ENCODE results near the gene CD24.
"Not testable (repeated sequence)": the region's sequence is repeated elsewhere in the genome, so short reads cannot be mapped to it uniquely, and the experiment has no call there.

DNA sequence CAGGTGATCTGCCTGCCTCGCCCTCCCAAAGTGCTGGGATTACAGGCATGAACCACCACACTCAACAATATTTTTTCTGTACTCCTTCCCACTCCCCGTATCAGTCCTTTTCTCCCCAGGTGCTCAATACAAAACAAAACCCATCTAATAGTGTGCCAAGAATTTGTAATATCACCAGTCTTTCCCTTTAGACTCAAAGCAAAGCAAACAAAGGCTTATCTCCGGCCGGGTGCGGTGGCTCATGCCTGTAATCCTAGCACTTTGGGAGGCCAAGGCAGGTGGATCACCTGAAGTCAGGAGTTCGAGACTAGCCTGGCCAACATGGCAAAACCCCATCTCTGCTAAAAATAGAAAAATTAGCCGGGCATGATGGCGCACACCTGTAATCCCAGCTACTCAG lies 45.1 kb upstream of the CD24 start:
- TF ChIP-seq, protein P1, sequence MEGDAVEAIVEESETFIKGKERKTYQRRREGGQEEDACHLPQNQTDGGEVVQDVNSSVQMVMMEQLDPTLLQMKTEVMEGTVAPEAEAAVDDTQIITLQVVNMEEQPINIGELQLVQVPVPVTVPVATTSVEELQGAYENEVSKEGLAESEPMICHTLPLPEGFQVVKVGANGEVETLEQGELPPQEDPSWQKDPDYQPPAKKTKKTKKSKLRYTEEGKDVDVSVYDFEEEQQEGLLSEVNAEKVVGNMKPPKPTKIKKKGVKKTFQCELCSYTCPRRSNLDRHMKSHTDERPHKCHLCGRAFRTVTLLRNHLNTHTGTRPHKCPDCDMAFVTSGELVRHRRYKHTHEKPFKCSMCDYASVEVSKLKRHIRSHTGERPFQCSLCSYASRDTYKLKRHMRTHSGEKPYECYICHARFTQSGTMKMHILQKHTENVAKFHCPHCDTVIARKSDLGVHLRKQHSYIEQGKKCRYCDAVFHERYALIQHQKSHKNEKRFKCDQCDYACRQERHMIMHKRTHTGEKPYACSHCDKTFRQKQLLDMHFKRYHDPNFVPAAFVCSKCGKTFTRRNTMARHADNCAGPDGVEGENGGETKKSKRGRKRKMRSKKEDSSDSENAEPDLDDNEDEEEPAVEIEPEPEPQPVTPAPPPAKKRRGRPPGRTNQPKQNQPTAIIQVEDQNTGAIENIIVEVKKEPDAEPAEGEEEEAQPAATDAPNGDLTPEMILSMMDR (tag by site-specific recombination; IDR thresholded peaks at IDR 0.05): not testable (repeated sequence)
- TF ChIP-seq, protein P2, sequence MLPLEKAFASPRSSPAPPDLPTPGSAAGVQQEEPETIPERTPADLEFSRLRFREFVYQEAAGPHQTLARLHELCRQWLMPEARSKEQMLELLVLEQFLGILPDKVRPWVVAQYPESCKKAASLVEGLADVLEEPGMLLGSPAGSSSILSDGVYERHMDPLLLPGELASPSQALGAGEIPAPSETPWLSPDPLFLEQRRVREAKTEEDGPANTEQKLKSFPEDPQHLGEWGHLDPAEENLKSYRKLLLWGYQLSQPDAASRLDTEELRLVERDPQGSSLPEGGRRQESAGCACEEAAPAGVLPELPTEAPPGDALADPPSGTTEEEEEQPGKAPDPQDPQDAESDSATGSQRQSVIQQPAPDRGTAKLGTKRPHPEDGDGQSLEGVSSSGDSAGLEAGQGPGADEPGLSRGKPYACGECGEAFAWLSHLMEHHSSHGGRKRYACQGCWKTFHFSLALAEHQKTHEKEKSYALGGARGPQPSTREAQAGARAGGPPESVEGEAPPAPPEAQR (tag by site-specific recombination; IDR thresholded peaks at IDR 0.05): not testable (repeated sequence)
- TF ChIP-seq ZNF777 (tag by site-specific recombination; IDR thresholded peaks at IDR 0.05; ENCODE audit: borderline replicate concordance); ZNF248 (tag by site-specific recombination; IDR thresholded peaks at IDR 0.05); ZNF433 (tag by site-specific recombination; IDR thresholded peaks at IDR 0.05; ENCODE audit: low read depth); ZNF701 (tag by site-specific recombination; IDR thresholded peaks at IDR 0.05): not testable (repeated sequence)

All from HEK293 (cell line).